Fibroblast of villous mesenchyme (primary cell): ENCODE measurements around the gene CFAP61. TPM values are rescaled to one million over a fixed set of nuclear protein-coding genes. Genes with fewer than 3 reads are reported as not detected.
"Not testable (repeated sequence)": the region's sequence is repeated elsewhere in the genome, so short reads cannot be mapped to it uniquely, and the experiment has no call there.

Experiments used
- DNase-seq: peaks from one replicate; pipeline ENCODE4 v3.0.0-alpha.2; 2010; ENCODE audit warnings: low read depth
- H3K4me3 ChIP-seq: 2 replicates; pipeline ENCODE4 v1.5.1; 2011; ENCODE audit warnings: low read depth, mild to moderate bottlenecking, low read length
- CTCF ChIP-seq: IDR thresholded peaks from 2 replicates; pipeline ENCODE4 v1.5.1; 2012; ENCODE audit warnings: low read depth, mild to moderate bottlenecking, low read length; ENCODE audit not compliant: insufficient read depth
- total RNA-seq: library from RNA; depleted of rRNA; stranded (reverse); fragments of >200 nt; gene quantifications from 2 replicates; pipeline ENCODE4 v1.2.3, GENCODE V29; 2012

The CFAP61 gene
- total RNA-seq, 1 donor: 0.43 TPM

- H3K4me3 ChIP-seq: no peak overlapping the region
- TF ChIP-seq CTCF: no peak
- DNase-seq: no peak
Observed at GRCh38 chr20:20100881-20101280, 48.5 kb downstream of the CFAP61 start.

GRCh38 chr20:20102163-20102562 lies 49.8 kb downstream of the CFAP61 start:
- DNase-seq: no peak

GRCh38 chr20:20102716-20103258 lies 50.5 kb downstream of the CFAP61 start:
- no peak overlapping the region for H3K4me3 ChIP-seq
- DNase-seq: no peak
- no peak for TF ChIP-seq CTCF

More at GRCh38 chr20:20102163-20102562, 49.8 kb downstream of the CFAP61 start:
- H3K4me3 ChIP-seq: no peak overlapping the region
- no peak for TF ChIP-seq CTCF

DNA sequence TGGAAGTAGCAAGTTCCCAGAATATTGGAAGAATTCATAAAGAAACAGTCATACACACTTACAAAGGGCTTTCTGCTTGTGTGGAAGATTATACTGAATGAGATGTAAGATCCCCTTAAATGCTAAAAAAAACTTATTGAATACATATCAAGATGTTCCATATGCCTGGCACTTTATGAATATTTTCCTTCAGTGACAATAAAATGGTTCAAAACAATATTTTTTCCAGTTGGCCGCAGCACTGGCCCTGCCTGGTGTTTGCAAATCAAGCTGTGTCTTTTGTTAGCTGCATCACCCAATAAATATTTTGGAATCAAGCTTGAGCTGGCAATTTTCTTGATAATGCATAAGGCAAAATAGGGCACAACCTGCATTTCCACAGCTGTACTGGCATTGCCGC lies 51.2 kb downstream of the CFAP61 start:
- no peak for DNase-seq
- TF ChIP-seq CTCF: no peak
- no peak overlapping the region for H3K4me3 ChIP-seq

DNA sequence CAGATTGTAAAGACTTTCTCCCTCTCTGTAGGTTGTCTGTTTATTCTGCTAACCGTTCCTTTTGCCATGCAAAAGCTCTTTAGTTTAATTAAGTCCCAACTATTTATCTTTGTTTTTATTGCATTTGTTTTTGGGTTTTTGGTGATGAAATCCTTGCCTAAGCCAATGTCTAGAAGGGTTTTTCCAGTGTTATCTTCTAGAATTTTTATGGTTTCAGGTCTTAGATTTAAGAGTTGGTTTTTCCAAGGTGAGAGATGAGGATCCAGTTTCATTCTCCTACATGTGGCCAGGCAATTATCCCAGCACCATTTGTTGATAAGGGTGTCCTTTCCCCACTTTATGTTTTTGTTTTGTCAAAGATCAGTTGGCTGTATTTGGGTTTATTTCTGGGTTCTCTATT lies 70.9 kb downstream of the CFAP61 start:
- not testable (repeated sequence) for DNase-seq

GRCh38 chr20:20130399-20130798 lies 78.1 kb downstream of the CFAP61 start:
- H3K4me3 ChIP-seq: no peak overlapping the region
- peak; percentile 37 for TF ChIP-seq CTCF
- peak; percentile 4 for DNase-seq

More for the DNA sequence above, 70.9 kb downstream of the CFAP61 start:
- H3K4me3 ChIP-seq: not testable (repeated sequence)

GRCh38 chr20:20134941-20135575 lies 82.7 kb downstream of the CFAP61 start:
- no peak for DNase-seq
- H3K4me3 ChIP-seq: no peak overlapping the region
- no peak for TF ChIP-seq CTCF
